ENCODE results near the gene SLC44A1.
A peak's percentile ranks its signal among the peaks of the same experiment; 100 is the strongest.

SLC44A1 gene

GRCh38 chr9:105244003-105244733 lies at the start of gene SLC44A1:
Gene SLC44A1, plus strand, starts transcription at chr9:105244651. Its CDS starts 218 bp downstream, at chr9:105244869.
- DNase-seq: peak; percentile 96

- no peak for DNase-seq
Measured at GRCh38 chr9:105195259-105195658, 49.2 kb upstream of the SLC44A1 start.

GRCh38 chr9:105198023-105198422 lies 46.4 kb upstream of the SLC44A1 start:
- DNase-seq: no peak

DNA sequence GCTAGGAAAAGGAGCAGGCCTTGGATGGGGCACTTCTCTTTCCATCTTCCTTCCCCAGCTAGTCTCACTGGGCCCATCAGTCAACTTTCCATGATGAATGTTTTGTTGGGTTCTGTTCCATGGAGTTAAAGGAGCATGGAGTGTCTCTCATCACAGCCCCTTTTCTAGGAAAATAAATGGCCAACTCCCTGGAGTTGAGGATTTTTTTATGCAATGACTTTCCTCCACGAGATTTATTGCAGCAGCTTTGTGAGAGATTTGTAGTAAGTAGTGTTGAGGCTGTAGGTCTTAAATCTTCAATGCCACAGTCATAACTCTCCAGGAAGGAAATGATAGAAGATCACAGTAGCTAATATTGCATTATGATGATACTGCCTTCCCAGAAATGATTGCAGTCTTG lies 45.6 kb upstream of the SLC44A1 start:
- no peak for DNase-seq

DNA sequence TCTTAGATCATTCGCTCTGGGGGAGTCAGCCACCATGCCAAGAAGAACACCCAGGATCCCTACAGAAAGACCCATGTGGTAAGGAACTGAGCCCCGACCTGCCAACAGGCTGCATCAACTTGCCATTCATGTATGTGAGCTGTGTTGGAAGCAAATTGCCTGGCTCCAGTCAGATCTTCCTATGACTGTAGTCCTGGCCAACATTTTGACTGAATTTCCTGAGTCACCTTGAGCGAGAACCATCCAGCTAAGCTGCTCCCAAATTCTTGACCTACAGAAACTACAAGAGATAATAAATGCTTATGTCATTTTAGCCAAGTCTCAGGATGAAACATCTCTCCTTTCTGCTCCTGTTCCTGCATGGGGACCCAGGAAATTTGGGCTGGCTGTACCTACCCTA lies 40.0 kb upstream of the SLC44A1 start:
- DNase-seq: peak; percentile 16

- peak; percentile 80 for DNase-seq
Measured at GRCh38 chr9:105205787-105206495, 38.5 kb upstream of the SLC44A1 start.

- no peak for DNase-seq
Measured at GRCh38 chr9:105206496-105206820, 38.0 kb upstream of the SLC44A1 start.

DNA sequence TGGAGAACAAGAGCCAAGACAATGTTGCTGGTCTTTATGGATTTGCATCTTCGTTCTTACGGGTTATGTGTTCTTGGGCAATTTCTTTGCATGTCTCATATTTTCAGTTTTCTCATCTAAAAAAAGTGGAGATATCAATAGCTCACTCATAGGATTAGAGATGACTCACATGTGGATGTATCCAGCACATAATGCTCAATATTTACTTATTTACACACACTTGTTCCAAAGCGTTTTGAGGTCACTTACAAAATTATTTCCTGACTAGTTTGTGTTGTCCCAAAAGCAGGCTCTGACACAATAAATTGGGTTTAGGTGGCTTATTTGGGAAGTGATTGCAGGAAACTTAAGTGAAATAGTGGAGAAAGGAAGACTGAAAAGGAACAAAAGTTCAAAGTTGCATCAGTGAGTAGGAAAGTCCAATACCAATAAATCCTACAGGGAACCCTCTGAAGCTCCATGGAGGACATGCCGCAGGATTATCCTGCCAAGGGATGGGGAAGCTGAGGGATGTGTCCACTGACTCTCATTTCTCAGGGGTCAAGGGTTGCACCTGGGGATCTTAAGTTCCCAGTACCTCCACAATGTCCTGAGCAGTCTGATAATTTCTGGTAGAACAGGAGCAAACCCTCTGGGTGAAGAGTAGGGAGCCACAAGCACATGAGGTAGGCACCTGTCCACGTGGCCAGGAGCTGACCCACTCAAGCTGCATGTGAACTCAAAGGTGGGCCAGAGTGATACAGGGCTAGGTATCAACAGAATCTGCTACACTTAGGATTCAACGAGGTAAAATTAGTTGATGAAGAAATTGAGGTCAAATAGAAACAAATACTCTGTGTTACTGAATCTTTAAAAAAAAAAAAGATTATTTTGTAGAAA lies 37.4 kb upstream of the SLC44A1 start:
- DNase-seq: no peak

- DNase-seq: peak; percentile 53
Measured at GRCh38 chr9:105216440-105217178, 27.8 kb upstream of the SLC44A1 start.

- DNase-seq: no peak
Measured at GRCh38 chr9:105218673-105219072, 25.8 kb upstream of the SLC44A1 start.

DNA sequence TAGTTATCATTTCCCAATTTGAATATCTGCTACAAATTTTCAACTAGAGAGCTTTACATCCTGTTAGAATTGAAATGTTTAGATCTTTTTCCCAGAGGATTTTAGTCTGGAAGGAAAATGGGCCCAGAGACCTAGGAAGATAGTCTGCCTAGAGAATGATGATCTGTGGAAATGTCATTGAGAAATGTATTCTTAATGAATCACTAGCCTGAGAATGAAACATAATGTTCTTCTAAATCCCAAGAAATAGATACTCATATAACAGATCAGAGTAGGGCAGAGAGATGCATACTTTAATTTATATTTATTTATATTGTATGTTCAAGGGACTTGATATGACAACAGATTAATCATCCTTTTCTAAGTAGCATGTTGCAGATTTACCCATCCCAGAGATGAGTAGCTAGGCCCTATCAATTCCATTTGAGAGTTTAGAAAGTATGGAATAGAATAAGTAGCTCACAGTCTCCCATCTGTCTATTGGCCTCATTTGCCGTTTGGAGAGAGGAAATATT lies 25.1 kb upstream of the SLC44A1 start:
- peak; percentile 46 for DNase-seq

GRCh38 chr9:105220451-105220850 lies 24.0 kb upstream of the SLC44A1 start:
- no peak for DNase-seq

DNA sequence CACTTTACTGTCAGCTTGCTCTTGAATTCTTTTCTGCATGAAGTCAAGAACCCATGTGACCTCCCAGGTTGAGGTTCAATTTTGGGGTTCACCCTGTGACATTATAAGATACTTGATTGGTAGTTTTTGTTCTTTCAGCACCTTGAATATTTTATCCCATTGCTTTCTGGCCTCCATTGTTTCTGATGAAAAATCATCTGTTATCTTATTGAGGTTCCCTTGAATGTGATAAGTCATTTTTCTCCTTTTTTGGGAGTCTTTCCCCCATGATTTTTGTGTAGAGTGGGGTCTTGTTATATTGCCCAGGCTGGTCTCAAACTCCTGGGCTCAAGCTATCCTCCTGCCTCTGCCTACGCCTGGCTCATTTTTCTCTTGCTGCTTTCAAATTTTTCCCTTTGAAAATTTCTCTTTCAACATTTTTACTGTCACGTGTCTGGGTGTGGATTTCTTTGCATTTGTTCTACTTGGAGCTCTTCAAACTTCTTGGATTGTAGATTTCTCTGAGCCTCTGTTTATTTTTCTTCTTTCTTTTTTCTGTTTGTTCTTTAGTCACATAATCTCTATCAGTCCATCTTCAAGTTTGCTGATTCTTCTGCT lies 20.8 kb upstream of the SLC44A1 start:
- DNase-seq: no peak

- DNase-seq: no peak
Measured at GRCh38 chr9:105226055-105226454, 18.4 kb upstream of the SLC44A1 start.

DNA sequence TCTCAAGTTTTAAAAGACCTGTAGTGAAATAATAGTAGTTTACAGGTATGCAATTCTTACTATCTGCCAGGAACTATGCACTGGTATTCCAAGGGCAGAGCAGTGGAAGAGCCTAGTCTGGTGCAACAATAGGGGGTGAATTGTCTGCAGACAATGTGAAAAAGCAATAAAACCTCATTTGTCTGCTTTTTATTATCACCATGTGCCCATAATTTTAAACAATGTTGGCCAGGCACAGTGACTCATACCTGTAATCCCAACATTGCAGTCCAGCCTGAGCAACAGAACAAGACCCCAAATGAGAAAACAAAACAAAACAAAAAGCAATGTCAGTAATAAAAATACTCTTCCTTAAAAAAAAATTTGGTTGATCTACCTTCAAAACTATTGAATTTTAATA lies 12.2 kb upstream of the SLC44A1 start:
- DNase-seq: peak; percentile 48

- peak; percentile 57 for DNase-seq
Measured at GRCh38 chr9:105233873-105234272, 10.6 kb upstream of the SLC44A1 start.

DNA sequence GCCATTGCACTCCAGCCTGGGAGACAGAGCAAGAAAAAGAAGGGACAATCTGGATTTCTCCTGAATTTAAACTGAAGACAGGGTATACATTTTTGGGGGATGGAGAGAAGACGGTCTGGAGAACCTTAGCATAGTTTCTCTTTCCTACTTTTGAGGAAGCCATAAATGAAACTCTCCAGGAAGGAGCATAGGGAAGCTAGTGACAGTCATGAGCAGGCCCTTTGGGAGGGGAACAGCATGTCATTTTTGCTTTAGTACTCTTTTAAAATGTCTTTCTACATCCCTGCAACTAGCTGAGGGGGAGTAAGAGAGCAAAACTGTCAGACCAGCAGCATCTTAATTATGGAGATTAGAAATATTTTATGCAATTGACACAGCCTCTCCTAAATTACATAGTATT lies 8.2 kb upstream of the SLC44A1 start:
- no peak for DNase-seq

DNA sequence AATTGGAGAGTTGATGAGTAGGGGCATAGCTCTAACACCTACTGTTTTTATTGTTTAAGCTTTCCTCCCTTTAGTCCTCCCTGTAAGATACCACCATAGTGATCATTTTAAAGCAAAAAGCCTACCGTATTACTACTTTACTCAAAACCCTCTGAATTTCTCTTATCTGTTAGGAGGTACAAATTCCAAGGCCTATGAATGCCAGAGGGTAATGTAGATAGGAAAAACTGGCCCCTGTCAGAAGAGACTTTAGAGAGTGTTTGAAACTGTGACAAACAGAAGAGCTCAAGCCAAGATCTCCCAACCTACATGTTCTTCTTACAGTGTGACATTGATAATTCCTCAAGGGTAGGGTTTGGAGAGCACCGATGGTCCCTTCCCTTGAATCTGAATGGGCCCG lies 7.2 kb upstream of the SLC44A1 start:
- no peak for DNase-seq

DNA sequence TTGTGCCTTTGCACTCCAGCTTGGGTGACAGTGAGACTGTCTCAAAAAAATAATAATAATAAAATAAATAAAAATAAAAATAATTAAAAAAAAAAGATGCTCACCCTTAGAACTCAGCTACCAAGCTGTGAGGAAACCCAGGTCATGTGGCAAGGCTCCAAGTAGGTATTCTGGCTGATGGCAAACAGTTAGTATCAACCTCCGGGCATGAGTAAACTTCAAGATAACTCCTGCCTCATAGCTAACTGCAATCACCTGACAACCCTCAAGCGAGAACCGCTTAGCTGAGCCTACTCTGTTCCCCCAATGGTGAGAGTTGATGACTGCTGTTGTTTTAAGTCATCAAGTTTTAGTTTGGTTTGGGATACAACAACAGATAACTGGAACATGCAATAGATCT lies 6.1 kb upstream of the SLC44A1 start:
- DNase-seq: no peak

GRCh38 chr9:105241356-105242043 lies 3.0 kb upstream of the SLC44A1 start:
- no peak for DNase-seq

DNA sequence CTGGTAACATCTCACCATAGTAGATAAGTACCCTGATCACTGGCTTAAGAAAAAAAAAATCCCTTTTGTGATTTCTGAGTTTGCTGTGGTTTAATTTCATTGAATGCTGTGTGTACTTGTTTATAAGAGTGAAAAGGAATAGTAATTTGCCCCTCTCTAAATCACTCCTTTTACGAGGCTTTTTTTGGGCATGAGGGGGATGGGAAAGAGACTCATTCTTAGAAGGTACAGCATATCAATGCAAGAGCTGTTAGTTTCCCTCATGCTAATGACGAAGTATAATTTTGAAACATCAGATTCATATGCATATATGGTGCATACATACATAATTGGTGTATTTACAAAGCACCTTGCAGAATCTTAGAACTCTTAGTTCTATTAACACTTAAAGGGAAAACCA lies 2.4 kb upstream of the SLC44A1 start:
- DNase-seq: no peak

DNA sequence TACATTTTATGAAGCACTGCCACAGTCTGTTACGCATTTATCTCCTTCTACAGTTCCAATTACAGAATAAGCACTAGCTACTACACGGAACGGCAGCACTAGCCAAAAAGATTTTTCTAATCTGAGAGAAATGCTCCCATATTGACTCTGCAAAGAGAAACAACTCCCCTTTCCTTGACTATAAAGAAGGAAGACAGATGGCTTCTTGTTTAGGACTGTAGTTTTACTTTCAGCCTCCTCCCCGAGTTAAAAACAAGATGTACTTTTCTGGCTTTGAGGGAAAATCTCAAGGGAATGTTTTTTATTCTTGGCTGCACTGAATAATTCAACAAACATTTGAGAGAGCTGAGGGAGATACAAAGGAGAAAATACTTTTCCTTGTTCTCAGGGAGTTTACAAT lies 1.9 kb upstream of the SLC44A1 start:
- no peak for DNase-seq
